DND-41 (cell line): Measurements from ENCODE around the gene CDK7.

Source experiments
- CTCF ChIP-seq: IDR thresholded peaks from 2 replicates; pipeline ENCODE4 v1.5.1; 2012; ENCODE audit warnings: borderline replicate concordance, low read length, moderate library complexity, mild to moderate bottlenecking; ENCODE audit not compliant: poor library complexity, severe bottlenecking; ENCODE audit errors: extremely low read depth
- EZH2 ChIP-seq: IDR thresholded peaks from 3 replicates; pipeline ENCODE4 v1.6.1; 2012; ENCODE audit warnings: borderline replicate concordance, low read depth, mild to moderate bottlenecking, moderate library complexity, low read length, inconsistent platforms; ENCODE audit not compliant: severe bottlenecking

GRCh38 chr5:69284203-69284602 is 49.5 kb downstream of the CDK7 start:
- TF ChIP-seq CTCF = no peak
- TF ChIP-seq EZH2 = no peak
